ENCODE measurements around the gene SLAMF9.
A peak's percentile ranks its signal among the peaks of the same experiment; 100 is the strongest.

Gene SLAMF9

DNA sequence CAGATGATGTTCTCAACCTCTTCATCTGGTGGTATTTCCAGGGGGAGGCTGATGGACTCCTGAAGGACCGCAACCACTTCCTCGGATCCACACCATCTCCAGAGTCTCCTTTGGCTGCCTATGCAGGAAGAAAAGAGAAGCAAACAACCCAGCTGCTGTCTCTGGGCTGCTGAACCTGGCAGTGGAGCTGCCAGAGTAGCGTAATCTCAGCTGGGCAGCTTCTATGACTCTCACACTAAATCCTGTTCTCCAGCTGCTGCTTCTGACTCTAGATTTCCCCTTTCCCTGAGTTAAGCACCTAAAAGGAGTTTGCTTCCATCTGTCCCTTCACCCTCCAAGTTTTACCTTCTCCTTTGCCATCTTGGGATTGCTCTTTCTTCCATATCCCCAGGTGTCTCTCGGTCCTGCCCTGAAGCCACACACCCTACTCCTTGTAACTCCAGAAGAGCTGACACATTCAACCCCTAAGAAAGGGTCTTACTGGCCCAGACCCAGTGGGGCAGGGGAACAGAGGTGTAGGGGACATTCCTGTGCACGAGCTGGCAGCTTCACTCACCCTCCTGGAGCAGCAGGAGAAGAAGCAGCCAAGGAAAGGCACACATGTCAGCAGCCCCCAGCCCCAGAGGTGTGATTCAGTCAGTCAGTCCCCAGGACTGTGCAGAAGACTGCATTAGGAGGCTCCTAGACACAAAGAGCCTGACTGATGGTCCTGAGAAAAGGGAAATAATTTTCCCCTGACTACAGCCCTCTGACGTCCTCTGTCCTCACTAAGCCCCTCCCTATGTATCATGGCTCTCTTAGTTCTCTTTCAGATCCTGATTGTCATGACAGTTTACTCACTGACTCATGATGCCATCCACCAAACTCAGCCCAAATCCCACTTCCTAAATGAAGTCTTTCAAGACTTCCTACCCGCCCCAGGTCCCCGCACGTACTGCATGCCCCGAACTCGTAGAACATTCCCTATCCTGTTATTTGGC, at the start of gene SLAMF9:
SLAMF9 (minus strand) TSS at position 702 of the 980 bp plus-strand sequence; CDS start at position 602, 100 bp downstream.
- TF ChIP-seq, protein P1, sequence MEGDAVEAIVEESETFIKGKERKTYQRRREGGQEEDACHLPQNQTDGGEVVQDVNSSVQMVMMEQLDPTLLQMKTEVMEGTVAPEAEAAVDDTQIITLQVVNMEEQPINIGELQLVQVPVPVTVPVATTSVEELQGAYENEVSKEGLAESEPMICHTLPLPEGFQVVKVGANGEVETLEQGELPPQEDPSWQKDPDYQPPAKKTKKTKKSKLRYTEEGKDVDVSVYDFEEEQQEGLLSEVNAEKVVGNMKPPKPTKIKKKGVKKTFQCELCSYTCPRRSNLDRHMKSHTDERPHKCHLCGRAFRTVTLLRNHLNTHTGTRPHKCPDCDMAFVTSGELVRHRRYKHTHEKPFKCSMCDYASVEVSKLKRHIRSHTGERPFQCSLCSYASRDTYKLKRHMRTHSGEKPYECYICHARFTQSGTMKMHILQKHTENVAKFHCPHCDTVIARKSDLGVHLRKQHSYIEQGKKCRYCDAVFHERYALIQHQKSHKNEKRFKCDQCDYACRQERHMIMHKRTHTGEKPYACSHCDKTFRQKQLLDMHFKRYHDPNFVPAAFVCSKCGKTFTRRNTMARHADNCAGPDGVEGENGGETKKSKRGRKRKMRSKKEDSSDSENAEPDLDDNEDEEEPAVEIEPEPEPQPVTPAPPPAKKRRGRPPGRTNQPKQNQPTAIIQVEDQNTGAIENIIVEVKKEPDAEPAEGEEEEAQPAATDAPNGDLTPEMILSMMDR (IDR thresholded peaks at IDR 0.05; ENCODE audit: low read depth, low read length): no peak
- DNase-seq (ENCODE audit: extremely low read depth, low read depth): no peak

DNA sequence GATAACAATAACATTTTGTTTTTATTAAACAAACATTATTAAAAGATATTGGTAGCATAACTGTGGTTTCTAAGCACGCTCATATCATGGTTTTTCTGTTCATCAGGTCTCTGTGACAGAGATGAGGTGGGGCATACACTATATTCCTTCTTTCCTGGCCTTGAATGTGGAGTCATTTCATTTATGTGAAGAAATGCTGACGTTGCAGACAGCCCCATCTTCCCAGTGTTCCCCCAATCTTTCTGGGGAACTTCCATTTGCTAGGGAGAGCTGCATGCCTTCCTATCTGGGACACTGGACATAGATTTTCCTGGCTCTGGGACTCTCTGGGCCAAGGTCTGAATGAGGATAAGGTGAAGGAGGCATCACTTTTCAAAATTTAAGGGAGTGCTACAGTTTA, 47.4 kb upstream of the SLAMF9 start:
- TF ChIP-seq, protein P1 (IDR thresholded peaks at IDR 0.05; ENCODE audit: low read depth, low read length): no peak
- no peak for DNase-seq (ENCODE audit: extremely low read depth, low read depth)

DNA sequence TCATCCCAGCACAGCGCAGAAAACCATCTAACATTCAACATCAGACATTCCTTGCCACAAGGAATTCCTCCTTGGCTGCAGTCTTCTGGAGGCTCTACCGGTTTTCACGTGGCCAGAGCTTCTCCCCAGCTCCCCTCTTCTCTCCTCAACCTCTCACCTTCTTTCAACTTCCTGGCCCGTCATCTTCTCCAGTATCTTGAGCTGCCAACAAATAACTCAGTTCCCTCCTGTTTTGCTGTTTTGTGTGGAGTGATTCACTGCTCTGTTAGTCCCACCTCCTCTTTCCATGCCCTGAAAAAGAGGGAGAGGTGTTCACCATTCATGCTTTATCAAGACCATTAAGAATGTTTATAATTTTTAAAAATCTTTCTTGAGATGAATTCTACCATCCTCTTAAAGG, 45.2 kb upstream of the SLAMF9 start:
- TF ChIP-seq, protein P1 (IDR thresholded peaks at IDR 0.05; ENCODE audit: low read depth, low read length): no peak
- no peak for DNase-seq (ENCODE audit: extremely low read depth, low read depth)

DNA sequence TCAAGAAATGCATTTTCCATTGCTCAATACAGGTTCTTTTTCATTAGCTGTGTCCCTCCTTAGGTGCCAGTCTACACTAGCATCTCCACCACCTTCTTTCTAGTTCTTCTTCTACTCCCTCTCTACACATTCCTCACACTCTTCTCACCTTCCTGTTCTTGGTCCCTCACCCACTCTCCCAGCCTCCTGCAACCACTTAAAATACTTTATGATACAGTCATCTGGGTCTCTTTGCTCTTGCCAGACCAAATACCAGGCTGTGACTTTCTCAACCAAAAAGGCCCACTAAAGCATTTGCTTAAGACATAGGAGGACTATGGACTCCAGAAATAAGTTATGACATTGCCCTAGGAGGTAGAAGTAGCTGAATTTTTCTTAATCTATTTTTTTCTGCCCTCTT, 42.6 kb upstream of the SLAMF9 start:
- peak; percentile 59 for DNase-seq (ENCODE audit: extremely low read depth, low read depth)
- TF ChIP-seq, protein P1 (IDR thresholded peaks at IDR 0.05; ENCODE audit: low read depth, low read length): no peak

DNA sequence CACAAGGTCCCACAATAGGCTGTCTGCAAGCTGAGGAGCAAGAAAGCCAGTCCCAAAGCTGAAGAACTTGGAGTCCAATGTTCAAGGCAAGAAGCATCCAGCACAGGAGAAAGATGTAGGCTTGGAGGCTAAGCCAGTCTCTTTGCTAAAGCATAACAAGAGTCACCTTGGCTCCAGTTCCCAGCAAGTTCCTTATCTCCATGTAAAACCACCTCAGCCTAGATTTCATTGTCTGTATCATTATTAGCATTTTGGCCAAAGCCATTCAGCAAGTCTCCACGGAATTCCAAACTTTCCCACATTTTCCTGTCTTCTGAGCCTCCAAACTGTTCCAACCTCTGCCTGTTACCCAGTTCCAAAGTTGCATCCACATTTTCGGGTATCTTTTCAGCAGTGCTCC, 40.9 kb upstream of the SLAMF9 start:
- no peak for DNase-seq (ENCODE audit: extremely low read depth, low read depth)

DNA sequence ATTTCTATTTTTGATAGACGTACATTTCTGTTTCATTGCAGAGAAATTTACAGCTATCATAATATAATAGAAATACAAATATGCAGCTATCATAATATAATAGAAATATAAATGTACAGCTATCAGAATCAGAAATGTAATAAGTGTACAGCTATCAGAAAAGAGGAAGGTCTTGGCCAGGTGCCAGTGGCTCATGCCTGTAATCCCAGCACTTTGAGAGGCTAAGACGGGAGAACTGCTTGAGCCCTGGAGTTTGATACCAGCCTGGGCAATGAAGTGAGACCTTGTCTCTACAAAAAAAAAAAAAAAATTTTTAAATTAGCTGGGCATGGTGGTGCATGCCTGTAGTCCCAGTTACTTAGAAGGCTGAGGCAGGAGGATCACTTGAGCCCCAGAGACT, 39.9 kb upstream of the SLAMF9 start:
- TF ChIP-seq, protein P1 (IDR thresholded peaks at IDR 0.05; ENCODE audit: low read depth, low read length): no peak
- no peak for DNase-seq (ENCODE audit: extremely low read depth, low read depth)

More for the DNA sequence above, 40.9 kb upstream of the SLAMF9 start:
- TF ChIP-seq, protein P1 (IDR thresholded peaks at IDR 0.05; ENCODE audit: low read depth, low read length): no peak

DNA sequence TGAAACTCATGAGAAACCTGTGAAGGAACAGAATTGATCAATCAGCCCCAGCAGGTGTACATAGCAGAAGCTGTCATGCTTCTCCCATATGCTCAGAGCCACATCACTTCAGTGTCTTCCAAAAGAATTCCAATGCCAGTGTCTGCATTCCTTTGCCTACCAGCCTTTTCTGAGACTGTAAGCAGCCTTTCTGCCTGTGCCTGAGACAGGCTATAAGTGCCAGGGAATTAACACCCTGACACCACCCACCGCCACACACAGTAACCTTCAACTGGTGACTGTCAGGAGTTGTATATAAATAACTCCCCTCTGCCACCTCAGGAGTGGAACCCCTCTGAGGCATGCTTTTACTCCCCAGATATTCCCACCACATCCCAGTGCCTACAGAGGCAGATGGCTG, 38.1 kb upstream of the SLAMF9 start:
- TF ChIP-seq, protein P1 (IDR thresholded peaks at IDR 0.05; ENCODE audit: low read depth, low read length): no peak
- no peak for DNase-seq (ENCODE audit: extremely low read depth, low read depth)

All from AG09319 (cell line).